GM18867 (cell line): ENCODE measurements around the gene STX7.
A peak's percentile ranks its signal among the peaks of the same experiment; 100 is the strongest.
"Not testable (repeated sequence)": the region's sequence is repeated elsewhere in the genome, so short reads cannot be mapped to it uniquely, and the experiment has no call there.

Experiments used
- ATAC-seq: cut with Tn5 transposase; IDR thresholded peaks from one replicate; pipeline ENCODE4 v1.9.1; 2021; ENCODE audit warnings: mild to moderate bottlenecking, moderate library complexity; ENCODE audit not compliant: unreplicated experiment

The STX7 gene, protein sequence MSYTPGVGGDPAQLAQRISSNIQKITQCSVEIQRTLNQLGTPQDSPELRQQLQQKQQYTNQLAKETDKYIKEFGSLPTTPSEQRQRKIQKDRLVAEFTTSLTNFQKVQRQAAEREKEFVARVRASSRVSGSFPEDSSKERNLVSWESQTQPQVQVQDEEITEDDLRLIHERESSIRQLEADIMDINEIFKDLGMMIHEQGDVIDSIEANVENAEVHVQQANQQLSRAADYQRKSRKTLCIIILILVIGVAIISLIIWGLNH

DNA sequence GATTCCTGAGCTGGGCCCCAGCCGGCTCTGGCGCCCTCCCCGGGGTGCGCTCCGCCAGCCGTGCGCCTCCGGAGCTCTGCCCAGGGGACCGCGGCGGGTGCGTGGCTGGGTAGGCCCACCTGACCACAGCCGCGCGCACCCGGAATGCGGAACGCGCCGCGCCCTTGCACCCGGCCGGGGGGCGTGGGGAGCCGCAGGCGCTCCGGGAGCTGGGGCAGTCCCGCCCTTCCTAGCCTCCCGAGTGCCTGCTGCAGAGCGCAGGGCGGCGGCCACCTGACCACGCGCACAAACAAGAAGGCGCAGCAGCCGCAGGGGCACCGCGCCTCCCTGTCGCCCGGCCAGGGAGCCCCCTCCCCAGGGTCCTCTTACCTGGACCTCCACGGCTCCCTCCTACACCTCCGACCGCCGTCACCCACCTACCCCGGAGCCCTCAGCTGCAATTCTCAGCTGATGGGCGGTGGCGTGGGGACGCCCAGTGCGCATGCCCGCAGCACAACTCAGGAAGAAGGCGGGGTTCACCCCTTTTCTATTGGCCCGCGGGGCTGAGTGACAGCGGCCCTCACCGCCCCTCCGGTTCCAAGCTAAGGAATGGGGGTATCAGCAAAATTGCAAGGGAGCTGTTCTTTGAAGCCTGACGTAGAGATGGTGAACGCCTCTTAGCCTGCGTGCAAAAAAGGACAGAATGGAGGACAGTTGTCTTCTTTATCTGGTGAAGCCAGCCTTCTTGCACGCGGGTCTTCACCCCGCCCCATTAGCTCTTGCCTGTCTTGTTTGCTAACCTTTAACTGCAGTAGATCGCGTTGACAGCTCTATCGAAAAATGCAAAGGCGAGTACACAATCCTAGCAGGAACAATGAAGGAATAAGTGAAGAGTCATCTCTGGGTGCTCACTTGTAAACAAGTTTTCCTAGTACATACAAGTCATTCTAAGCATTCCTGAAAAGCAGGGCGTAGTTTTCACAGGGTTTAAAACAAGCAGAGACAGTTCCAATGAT, at the start of gene STX7:
STX7 (minus strand) TSS at position 479 of the 995 bp plus-strand sequence. CDS start 9,586 bp downstream, outside the sequence.
- peak; percentile 92 for ATAC-seq

DNA sequence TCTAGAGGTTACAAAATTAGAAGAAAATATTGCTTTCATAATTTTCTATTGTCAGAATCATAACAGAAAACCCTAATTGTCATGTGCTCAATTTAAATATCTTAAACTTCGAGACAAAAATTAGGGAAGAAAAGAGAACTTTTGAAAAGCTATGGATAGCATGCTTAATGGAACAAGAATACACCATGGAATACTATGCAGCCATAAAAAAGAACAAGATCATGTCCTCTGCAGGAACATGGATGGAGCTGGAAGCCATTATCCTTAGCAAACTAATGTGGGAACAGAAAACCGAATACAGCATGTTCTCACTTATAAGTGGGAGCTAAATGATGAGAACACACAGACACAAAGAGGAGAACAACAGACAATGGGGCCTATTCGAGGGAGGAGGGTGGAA, 47.2 kb upstream of the STX7 start:
- ATAC-seq: not testable (repeated sequence)

DNA sequence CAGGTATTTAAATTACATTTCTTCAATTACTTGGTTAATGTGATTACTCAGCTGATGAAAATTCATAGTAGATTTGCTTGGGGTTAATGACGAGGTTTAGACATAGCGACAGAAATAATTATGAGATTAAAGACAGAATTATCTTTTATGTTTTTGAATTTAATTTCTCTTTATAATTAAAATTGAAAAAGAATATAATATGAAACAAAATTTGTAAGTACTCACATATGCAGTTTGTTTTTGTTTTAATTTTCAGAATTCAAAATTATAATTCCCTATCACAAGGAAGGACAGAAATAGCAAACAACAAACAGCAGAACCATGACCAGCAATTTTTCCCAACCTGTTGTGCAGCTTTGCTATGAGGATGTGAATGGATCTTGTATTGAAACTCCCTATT, 39.5 kb upstream of the STX7 start, which contains the start of gene TAAR8:
TAAR8 (plus strand) TSS at position 301 of the 400 bp plus-strand sequence; CDS start at position 322, 21 bp downstream.
- no peak for ATAC-seq

DNA sequence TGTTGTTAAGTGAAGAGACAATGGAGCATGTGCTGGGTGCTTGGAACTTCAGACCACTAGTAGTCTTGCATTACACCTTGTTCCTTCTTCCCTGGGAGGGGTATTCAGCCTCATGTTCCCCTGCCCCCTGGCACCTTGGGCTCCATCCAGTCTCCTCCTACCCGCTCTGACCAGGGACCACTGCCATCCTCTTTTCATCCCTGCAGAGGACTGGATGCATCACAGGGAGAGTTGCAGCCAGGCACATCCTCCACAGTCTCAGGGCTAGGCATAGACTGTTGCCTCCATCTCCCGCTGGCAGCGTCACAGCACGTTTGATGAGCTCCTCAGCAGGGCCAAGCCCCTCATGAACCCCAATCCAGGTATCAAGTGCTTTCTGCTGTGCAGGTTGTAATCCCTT, 38.3 kb upstream of the STX7 start:
- ATAC-seq: no peak

DNA sequence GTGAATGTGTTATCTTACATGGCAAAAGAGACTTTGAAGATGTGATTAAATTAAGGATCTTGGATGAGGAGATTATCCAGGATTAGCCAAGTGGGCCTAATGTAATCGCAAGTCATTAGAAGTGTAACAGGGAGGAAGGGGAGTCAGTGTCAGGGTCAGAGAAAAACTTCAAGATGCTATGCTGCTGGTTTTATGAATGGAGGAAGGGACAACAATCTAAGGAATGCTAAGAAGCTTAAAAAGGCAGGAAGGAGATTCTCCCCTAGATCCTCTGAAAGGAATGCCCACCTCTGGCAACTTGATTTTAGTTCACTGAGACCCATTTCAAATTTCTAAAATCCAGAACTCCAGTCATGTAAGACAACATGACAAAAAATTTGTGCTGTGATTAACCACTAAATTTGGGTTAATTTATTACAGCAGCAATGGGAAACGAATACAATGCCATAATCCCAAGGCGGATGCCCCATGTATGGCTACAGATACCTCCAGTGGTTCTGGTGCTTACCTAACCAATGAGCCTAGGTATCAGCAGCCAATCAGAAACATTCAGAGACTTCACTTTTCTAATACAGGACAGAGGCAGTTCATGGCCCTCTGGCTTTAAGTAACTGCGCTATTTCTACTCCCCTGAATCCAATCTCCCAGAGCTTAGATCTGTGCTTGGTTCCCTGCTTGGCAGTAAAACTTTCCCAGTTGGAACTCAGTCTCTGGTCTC, 36.0 kb upstream of the STX7 start:
- no peak for ATAC-seq

DNA sequence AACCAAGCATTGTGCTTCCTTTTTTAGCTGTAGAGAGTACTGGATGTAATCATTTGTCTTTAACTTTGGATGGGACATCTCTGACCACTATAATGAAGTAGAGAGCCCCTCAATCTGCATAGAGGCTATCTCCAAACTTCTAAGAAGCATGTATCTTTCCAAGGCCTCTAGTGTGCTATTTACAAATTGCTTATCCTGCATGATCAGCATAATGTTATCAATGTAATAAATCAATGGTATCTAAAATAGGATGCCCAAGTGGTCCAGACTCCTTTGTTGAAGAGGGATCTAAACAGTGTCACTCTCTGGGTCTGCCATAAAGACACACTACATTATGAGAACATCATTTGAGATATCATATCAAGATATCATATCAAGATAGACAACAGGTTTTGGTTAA, 31.9 kb upstream of the STX7 start:
- ATAC-seq: no peak

DNA sequence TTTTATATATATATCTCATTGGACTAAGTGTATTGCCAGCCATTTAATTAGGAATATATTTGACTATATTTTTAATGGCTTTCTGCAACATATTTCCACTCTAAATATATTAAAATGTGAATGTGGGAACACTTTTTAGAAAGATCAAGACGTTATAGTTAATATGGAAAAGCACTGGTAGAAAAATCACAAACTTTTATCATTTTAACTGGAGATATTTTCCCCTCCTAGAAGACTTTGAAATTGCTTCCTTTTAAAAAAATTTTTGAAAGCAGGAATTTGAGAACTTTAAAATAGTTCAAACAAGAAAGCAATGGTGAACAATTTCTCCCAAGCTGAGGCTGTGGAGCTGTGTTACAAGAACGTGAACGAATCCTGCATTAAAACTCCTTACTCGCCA, 25.1 kb upstream of the STX7 start, which contains the start of gene TAAR9:
TAAR9 (plus strand) TSS at position 301 of the 400 bp plus-strand sequence; CDS start at position 314, 13 bp downstream.
- ATAC-seq: no peak

DNA sequence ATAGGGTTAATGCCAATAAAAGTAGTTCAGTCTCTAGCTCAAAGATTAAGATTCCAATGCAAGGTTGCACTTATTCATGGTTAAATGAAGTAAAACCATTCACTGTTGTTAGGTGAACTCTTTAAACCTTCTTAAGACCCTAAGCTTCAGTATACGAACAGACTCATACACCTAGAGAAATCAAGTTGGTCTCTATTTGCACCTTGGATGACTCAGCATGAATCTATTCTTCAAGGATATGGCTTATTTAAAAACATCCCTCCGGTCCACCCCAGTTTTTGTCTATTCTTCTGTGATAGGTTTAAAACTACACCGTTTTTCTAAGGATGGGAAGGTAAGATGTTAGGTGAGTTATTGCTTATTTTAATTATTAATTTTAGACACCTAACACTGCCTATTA, 24.2 kb upstream of the STX7 start:
- no peak for ATAC-seq

DNA sequence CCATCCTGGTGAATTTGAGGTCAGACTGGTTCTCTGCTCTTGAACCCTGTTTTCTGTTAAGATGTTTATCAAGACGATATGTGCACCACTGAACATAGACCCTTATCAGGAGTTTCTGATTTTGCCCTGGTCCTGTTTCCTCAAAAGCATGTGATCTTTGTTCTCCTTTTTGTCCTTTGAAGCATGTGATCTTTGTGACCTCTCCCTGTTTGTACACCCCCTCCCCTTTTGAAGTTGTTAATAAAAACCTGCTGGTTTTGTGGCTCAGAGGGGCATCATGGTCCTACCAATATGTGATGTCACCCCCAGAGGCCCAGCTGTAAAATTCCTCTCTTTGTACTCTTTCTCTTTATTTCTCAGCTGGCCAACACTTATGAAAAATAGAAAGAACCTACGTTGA, 21.6 kb upstream of the STX7 start:
- ATAC-seq: not testable (repeated sequence)

DNA sequence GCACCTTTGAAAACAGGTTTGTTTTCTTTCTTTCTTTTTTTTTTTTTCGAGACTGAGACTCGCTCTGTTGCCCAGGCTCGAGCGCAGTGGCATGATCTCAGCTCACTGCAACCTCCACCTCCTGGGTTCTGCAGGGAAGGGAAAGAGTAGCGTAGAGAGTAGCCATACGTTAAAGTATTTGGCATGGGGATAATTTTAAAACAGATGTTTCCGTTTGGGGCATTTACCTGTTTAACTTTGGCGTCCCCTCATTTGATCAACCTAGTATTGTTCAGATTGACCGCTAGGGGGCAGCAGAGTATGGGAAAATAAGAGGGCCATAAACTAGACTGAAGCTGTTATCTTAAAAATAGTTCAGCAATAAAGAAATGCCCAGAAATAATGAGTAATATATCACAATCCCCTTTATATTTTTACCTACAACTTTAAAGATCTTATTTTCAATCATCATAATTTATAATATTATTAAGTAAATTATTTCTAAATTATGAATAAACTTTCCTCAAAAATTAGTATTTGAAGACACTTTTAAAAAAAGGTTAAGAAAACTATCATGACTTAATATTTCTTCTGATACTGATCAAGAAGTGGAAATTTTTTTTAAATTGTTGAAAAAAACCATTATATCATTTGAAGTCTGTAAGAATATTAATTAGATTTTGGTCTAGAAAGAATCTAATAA, 17.5 kb upstream of the STX7 start:
- ATAC-seq: peak; percentile 94

DNA sequence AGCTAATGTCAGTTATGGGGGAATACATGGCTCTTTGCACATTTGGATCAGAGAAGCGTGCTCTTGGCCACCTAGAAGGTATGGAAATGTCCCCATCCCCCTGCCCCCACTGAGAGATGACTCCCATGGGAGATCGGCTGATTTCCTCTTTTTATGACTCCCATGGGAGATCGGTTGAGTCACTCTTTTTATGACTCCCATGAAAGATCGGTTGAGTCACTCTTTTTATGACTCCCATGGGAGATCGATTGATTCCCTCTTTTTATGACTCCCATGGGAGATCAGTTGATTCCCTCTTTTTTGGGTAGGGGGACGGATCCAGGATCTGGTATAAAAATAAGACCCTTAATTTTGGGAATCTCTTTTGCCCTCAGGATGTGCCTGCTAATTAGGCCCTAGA, 14.9 kb upstream of the STX7 start:
- ATAC-seq: no peak

DNA sequence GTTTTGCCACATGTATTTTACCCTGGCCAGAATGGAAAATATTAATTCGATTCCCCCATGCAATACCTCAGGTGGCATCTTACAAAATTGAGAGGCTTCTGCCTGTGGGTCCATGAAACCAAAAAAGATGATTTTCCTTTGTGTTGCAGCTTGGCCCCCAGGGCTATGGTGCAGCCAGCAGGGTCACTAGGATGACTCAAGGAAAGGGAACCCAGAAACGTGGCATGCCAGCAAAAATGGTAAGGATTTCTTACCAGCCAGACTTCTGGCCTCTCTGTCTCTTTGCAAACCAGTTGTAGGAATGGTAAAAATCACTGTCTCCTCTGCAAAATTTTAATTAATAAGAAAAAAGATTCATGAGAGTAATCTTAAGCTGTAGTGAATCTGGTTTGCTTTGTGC, 13.5 kb upstream of the STX7 start:
- no peak for ATAC-seq

DNA sequence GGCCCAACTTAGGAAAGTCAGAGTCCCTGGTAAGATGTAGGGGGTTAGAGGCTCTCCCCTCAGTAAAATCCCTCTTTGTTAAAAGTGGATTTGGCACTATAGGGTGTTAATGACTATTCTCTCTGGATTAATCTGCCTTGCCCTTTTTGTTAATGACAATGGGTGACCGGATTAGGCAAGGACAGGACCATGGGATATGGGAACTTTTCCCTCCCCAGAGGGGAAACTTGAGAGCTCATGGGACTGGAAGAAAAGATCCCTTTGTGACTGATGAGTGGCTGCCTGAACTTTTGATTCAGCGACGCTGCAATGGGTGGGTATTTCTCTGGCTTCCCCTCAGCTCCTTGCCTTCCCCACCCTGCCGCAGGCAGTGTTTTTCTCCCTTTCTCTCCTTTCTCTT, 12.9 kb upstream of the STX7 start:
- no peak for ATAC-seq

DNA sequence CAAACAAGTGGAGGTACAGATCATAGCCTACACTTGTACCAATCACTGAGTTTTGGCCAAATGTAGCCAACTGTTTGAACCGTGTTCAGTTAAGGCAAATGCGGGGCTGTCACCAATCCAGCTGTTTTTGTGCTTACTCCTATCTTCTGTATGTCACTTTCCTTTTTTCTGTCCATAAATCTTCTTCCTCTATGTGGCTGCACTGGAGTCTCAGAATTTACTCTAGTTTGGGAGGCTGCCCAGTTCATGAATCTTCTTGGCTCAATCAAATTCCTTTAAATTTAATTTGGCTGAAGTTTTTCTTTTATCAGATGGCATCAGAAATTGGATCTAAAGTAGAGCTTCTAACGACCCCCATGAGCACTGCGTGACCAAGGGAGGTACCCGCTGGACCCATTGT, 11.7 kb upstream of the STX7 start:
- no peak for ATAC-seq

DNA sequence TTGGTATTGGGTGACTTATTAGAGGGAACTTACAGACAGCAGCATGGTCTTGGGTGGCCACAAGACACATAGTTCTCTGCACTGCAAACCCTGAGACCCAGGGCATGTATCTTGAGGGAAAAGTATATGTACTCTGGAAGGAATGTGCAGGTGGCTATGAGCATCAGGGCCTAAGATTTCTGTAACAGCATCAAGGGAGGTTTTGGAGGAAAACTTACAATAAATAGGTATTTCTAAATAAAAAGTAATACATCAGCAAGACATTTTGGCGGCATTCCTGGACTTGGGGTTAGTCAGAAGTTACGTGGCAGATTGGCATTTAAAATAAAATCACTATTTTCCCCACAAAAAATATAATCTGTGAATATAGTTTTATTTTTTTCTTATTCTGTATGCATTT, 8.0 kb upstream of the STX7 start:
- no peak for ATAC-seq

DNA sequence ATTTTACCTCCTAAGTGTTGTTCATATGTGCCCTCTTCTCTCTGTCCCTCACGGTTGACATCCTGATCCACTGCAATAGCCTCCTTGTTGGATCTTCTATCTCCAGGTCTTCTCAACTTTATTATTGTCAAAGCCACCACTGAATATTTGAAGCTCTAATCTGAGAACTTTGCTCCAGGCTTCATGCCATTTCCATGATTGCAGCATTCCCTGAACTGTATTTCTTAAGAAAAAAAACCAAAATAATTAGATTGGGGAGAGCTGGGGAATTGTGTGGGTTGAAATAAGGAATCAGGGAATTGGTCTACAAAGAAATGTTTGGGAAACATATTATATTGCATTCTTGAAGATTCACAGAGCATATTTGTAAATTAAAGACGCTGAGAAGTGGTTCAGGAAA, 2.5 kb upstream of the STX7 start:
- ATAC-seq: no peak

DNA sequence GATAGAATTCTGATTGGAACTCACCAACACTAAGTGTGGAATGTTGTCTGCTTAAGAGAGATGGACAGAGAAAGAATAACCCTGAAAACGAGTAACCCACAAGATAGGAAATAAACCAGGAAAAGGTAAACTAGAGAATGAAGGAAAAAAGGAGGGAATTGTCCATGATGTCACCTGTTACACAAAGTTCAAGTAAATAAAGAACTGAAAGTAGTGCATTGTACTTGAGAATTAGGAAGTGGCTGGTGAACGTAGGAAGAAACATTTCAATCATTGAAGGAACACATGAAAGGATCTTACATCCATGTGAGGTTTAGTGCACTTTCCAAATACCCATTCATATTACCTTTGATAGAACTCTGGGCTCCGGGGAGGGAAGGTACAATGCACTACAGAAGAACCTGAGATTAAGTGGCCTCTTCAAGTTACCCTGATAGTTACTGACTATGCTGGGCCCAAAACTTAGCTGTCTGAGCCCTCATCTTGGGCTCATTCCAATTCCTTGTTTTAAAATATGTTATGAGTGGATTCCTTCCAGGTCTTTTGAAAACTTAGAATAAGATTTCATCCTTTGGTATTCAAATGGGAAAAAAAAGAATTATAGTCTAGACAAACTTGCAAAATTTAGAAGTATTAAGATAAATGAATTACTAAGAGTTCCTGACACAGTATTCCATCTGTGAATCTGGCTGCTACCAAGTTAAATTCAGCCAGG, 1.1 kb upstream of the STX7 start:
- ATAC-seq: no peak

DNA sequence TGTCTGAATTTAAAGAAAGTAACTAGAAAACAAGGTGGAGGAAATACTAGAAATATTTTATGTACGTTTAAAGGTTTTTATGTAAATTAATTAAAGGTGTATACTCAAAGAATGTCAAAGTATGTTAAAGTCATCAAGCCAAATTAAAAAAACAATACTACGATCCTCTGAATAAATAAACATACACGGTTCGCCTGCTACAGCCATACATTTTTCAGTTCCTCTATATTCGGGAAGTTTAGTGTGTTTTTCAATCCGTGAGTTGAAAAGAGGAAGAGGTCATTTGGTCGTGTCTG, 626 bp downstream of the STX7 start:
- no peak for ATAC-seq

DNA sequence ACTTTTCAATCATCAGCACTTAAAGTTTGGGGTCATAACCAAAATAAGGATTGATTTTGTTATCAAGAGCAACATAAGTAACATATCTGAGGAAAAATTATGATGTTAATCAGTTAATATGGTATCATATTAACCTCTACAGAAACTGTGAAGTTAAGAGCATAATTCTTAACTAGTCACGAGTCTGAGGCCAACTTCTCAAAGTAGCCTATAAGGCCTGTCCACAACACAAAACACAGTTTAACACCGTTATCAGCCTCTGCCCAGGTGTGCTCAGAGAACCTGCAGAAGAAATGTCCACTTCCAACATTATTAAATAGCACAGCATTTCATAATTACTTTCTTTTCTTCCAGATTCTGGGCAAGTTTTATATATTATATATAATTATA, 1.1 kb downstream of the STX7 start:
- ATAC-seq: no peak

DNA sequence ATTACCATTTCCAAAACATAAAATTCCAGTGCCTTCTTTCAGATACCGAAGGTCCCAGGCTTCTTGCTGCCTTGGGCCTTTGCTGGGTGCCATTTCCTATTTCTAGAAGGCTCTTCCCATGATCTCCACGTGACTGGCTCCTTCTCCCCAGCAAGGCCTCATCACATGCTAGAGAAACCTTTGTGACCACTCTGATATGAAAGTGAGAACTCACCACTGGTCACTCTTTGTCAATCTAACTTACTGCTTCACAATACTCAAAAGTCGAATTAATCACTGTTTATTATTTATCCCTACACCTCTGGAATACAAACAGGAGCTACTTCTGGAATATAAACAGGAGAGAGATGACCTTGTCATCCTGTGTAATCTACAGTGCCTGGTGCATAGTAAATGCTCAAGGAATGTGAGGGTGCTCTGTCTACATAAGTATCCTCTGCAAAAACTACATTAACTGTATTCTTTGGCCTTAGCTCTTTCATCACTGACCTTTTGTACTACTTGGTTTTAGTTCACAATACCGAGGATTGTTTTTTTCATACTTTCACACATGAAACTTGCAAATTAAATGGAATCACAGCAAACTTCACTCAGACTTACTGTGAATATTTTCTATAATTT, 1.6 kb downstream of the STX7 start:
- no peak for ATAC-seq
